K562 (cell line): ENCODE data around the gene EPS8L1.

ENCODE experiments used
- EP300 ChIP-seq: IDR thresholded peaks from 2 replicates; pipeline ENCODE4 v1.6.1; 2012; ENCODE audit warnings: low read length, improper control_type of control experiment
- GTF2F1 ChIP-seq: IDR thresholded peaks from 2 replicates; pipeline ENCODE4 v1.6.1; 2011; ENCODE audit warnings: low read depth, low read length, improper control_type of control experiment
- SPI1 ChIP-seq: IDR thresholded peaks from 2 replicates; pipeline ENCODE4 v1.6.1; 2011; ENCODE audit warnings: low read depth, low read length, control low read depth, borderline replicate concordance

- no peak for TF ChIP-seq EP300
- TF ChIP-seq SPI1 = no peak
- no peak for TF ChIP-seq GTF2F1
Observed at GRCh38 chr19:55116859-55117662, 41.4 kb downstream of the EPS8L1 start, which contains the start of gene PPP1R12C.
